ENCODE data around the gene PAF1. TPM values are rescaled to one million over a fixed set of nuclear protein-coding genes. Genes with fewer than 3 reads are reported as not detected.

Gene PAF1
- total and polyA plus RNA-seq, 10 donors: 27.4 to 51.3 (median 39.2) TPM

GRCh38 chr19:39407410-39407659 lies 16.4 kb upstream of the PAF1 start:
- Histone ChIP-seq H3K36me3 (peaks cover 4 to 22% (median 16%) of the 10 kb centered on the region in 6 donors), H3K27ac (peak overlapping the region; percentile 88 to 100 (median 99)), H3K9me3 (no peaks in the 10 kb centered on the region), H3K4me1 (peaks cover 37 to 79% (median 70%) of the 10 kb centered on the region in 6 donors), H3K27me3 (replicated peaks in 1 of 7) (no peaks in the 10 kb centered on the region), H3K4me3 (peak overlapping the region; percentile 74 to 100 (median 96))
- intact Hi-C loops (cut with DNase I; ENCODE audit: low total_unique reads): no loop called here
- no peak for TF ChIP-seq POLR2AphosphoS5 (IDR thresholded peaks at IDR 0.05)
- TF ChIP-seq, protein P1, sequence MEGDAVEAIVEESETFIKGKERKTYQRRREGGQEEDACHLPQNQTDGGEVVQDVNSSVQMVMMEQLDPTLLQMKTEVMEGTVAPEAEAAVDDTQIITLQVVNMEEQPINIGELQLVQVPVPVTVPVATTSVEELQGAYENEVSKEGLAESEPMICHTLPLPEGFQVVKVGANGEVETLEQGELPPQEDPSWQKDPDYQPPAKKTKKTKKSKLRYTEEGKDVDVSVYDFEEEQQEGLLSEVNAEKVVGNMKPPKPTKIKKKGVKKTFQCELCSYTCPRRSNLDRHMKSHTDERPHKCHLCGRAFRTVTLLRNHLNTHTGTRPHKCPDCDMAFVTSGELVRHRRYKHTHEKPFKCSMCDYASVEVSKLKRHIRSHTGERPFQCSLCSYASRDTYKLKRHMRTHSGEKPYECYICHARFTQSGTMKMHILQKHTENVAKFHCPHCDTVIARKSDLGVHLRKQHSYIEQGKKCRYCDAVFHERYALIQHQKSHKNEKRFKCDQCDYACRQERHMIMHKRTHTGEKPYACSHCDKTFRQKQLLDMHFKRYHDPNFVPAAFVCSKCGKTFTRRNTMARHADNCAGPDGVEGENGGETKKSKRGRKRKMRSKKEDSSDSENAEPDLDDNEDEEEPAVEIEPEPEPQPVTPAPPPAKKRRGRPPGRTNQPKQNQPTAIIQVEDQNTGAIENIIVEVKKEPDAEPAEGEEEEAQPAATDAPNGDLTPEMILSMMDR (IDR thresholded peaks at IDR 0.05 in 8 of 11, conservative IDR thresholded peaks at IDR 0.05 in 3 of 11): no peak
- TF ChIP-seq POLR2A (IDR thresholded peaks at IDR 0.05): no peak
- DNase-seq: no peak
- 0 to 1% (median 0%) methylated on average over 7 to 14 of the region's 14 CpGs for WGBS, 5 donors

DNA sequence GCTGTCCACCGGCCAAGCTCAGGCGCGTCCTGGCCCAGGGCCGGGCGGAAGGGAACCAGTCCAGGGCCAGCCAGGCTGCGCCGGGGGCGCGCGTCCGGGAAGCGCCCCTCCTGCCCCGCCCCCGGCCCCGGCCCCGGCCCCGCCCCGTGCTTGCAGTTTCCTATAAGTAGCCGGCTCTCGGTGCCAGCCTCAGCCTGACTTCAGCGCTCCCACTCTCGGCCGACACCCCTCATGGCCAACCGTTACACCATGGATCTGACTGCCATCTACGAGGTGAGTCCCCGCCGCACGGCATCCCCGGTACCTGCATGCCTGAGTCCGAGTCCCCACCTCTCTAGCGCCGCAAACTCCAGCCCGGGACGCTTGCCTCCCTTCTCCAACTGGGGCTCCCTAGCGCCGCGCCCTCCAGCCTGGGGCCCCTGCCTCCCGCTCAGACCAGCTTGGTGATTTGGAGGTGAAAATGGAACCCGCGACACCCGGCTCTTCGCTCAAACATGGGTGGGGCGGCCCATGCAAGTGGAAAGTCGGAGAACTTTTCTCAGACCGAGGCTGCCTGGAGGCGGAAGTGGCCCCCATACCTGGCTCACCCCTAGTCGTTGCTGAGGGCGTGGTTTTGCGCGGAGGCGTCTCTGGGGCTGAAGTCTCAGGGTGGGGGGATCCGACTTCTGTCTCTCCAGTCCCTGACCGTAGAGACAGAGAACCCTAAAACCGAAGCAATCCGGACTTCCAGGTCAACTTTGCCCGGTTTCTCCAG lies 15.9 kb upstream of the PAF1 start, which contains the start of gene ZFP36:
ZFP36 (plus strand) TSS at position 192 of the 754 bp plus-strand sequence; CDS start at position 250, 58 bp downstream.
- H3K9me3 ChIP-seq: no peaks in the 10 kb centered on the region
- TF ChIP-seq, protein P1 (IDR thresholded peaks at IDR 0.05 in 8 of 11, conservative IDR thresholded peaks at IDR 0.05 in 3 of 11): peak in 2 of 11 experiments; percentile 8 to 22
- TF ChIP-seq POLR2A (IDR thresholded peaks at IDR 0.05): peak; percentile 99 to 100 (median 100)
- TF ChIP-seq POLR2AphosphoS5 (IDR thresholded peaks at IDR 0.05): peak; percentile 100
- H3K27me3 ChIP-seq (replicated peaks in 1 of 7): no peaks in the 10 kb centered on the region
- peaks cover 41 to 83% (median 73%) of the 10 kb centered on the region in 6 donors for H3K4me1 ChIP-seq
- H3K36me3 ChIP-seq: peaks cover 4 to 22% (median 16%) of the 10 kb centered on the region in 6 donors
- H3K4me3 ChIP-seq: peak within 1 kb of the TSS; percentile 74 to 100 (median 96)
- intact Hi-C loops (cut with DNase I; ENCODE audit: low total_unique reads): no loop called here
- H3K27ac ChIP-seq: peak within 1 kb of the TSS; percentile 88 to 100 (median 99)
- 0 to 1% (median 1%) methylated on average over 24 to 56 of the region's 56 CpGs for WGBS, 5 donors
- peak; percentile 97 for DNase-seq

GRCh38 chr19:39405958-39406655 lies 15.2 kb upstream of the PAF1 start:
- Histone ChIP-seq H3K9me3 (no peaks in the 10 kb centered on the region), H3K4me3 (peak overlapping the region; percentile 74 to 100 (median 96)), H3K4me1 (peaks cover 41 to 83% (median 73%) of the 10 kb centered on the region in 6 donors), H3K27me3 (replicated peaks in 1 of 7) (no peaks in the 10 kb centered on the region), H3K36me3 (peaks cover 4 to 22% (median 16%) of the 10 kb centered on the region in 6 donors), H3K27ac (peak overlapping the region; percentile 88 to 100 (median 99))
- TF ChIP-seq, protein P1 (IDR thresholded peaks at IDR 0.05 in 8 of 11, conservative IDR thresholded peaks at IDR 0.05 in 3 of 11): no peak
- TF ChIP-seq POLR2A (IDR thresholded peaks at IDR 0.05) (no peak), POLR2AphosphoS5 (IDR thresholded peaks at IDR 0.05) (no peak)
- intact Hi-C loops (cut with DNase I; ENCODE audit: low total_unique reads): no loop called here
- 13 to 16% (median 14%) methylated on average over 21 to 22 of the region's 22 CpGs for WGBS, 5 donors
- DNase-seq: peak; percentile 96

All from spleen (tissue), 11 donors.